Omental fat pad (tissue), 4 donors: Measurements from ENCODE around the gene YJU2. TPM values are rescaled to one million over a fixed set of nuclear protein-coding genes. Genes with fewer than 3 reads are reported as not detected.
"Not testable (repeated sequence)": the region's sequence is repeated elsewhere in the genome, so short reads cannot be mapped to it uniquely, and the experiment has no call there.

Experiments
- ATAC-seq: fragments of 150-250 bp; one replicate; pipeline ENCODE4 v1.9.1; 2016; ENCODE audit warnings: mild to moderate bottlenecking, moderate library complexity; ENCODE audit not compliant: low FRiP score
- DNase-seq: peaks from one replicate; pipeline ENCODE4 v3.0.0-alpha.2; 2019; ENCODE audit warnings: low spot score
- CTCF ChIP-seq, 3 donors: fragments of 450-650 bp; IDR thresholded peaks; one replicate each; pipeline ENCODE4 v1.5.1; 2016 to 2017; ENCODE audit warnings: antibody characterized with exemption in 3 of 3, mild to moderate bottlenecking in 3 of 3, moderate library complexity in 2 of 3
- total RNA-seq, 4 donors: library from RNA; depleted of rRNA; stranded (reverse); fragments of >200 nt; gene quantifications; one replicate each; pipeline ENCODE4 v1.1.0, GENCODE V29; 2016

YJU2 gene
- total RNA-seq, 4 donors from 2014 or later = 13.2 to 23.7 (median 16.8) TPM

GRCh38 chr19:4234862-4235201 is 12.0 kb upstream of the YJU2 start:
- no peak for TF ChIP-seq CTCF (IDR thresholded peaks at IDR 0.05)
- DNase-seq (no peak), ATAC-seq (no peak)

GRCh38 chr19:4237510-4237909 is 9.4 kb upstream of the YJU2 start:
- ATAC-seq, DNase-seq: not testable (repeated sequence)

- no peak for TF ChIP-seq CTCF (IDR thresholded peaks at IDR 0.05)
- no peak for DNase-seq
- ATAC-seq = no peak
Measured at GRCh38 chr19:4238831-4239230, 8.0 kb upstream of the YJU2 start.

GRCh38 chr19:4241824-4242430 is 5.0 kb upstream of the YJU2 start:
- no peak for TF ChIP-seq CTCF (IDR thresholded peaks at IDR 0.05)
- ATAC-seq (no peak), DNase-seq (no peak)

- DNase-seq, ATAC-seq: not testable (repeated sequence)
Measured at GRCh38 chr19:4245938-4246337, 942 bp upstream of the YJU2 start.

GRCh38 chr19:4256563-4256962 is 9.7 kb downstream of the YJU2 start:
- no peak for TF ChIP-seq CTCF (IDR thresholded peaks at IDR 0.05)
- DNase-seq (no peak), ATAC-seq (no peak)

- DNase-seq = no peak
- TF ChIP-seq CTCF (IDR thresholded peaks at IDR 0.05) = no peak
- ATAC-seq = no peak
Measured at GRCh38 chr19:4257025-4257424, 10.1 kb downstream of the YJU2 start.

GRCh38 chr19:4258181-4258580 is 11.3 kb downstream of the YJU2 start:
- DNase-seq (no peak), ATAC-seq (no peak)
- no peak for TF ChIP-seq CTCF (IDR thresholded peaks at IDR 0.05)
